ENCODE results near the gene FNDC3B.

The FNDC3B gene

DNA sequence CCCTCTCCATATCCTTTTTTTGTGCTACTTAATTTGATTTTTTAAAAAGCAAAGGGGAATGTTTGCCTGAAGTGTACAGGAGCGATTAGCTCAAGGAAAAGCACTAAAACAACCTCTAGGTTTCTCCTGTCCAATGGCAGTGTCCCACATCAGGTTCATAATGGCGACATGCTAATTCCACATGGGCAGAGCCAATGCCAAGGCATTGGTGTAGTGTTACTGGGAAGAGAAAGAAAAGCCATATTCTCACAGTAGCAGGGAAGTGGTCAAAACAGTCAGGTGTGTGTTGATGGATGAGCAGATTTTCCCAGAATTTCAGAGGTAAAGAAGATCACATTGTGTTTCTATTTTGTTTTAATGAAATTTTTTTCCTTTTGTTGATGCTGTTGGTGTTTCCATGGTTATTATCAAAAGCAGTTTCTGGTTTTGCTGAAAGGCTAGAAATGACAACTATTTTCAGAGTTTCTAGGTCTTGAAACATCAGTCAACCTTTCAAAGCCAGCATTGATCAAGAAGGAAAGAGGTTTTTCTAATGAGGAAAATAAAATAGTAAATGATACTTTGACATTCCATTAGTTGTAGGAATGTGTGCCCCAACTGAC, 65.2 kb downstream of the FNDC3B start:
- TF ChIP-seq POLR2A (IDR thresholded peaks at IDR 0.05; ENCODE audit: low read depth, low read length) = no peak
- FAIRE-seq (peak; percentile 57), DNase-seq (ENCODE audit: insufficient read length, low spot score) (no peak)

DNA sequence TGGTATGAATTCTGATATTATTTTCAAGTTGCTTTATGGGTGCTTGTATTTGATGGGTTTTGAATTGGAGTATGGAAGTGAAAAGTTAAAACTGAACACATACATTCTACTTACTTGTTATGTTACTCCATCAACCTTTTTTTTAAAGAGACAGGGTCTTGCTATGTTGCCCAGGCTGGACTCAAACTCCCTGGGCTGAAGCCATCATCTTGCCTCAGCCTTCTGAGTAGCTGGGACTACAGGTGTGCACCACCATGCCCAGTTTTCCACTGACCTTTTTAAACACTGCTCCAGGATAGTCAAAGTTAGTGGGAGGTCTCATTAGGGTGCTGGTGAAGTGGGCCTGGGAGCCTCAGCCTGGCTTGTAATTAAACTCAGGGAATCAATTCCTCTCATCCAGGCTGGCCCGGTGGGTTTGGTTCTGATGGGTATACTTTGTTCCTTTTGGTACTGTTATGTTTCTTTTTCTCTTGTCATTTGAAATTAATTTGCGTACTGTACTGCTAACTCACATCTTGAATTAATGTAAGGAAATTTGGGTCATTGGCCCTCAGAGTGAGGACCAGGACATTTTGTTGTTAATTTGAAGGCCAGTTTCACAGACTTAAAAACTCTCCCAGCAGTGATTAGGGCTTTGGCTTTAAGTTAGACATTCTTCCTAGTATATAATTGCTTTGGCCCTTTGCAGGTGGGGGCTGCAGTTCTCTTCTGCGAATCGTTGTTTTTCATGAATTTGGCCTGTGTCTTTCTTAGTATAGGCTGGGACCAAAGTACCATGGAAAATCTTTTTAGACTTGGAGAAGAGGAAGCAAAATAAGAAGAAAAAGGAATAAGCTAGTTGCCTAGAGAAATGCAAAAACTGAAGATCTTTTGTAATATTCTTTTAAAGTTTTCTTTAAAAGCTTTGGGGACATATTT, 66.9 kb downstream of the FNDC3B start:
- no peak for FAIRE-seq
- no peak for TF ChIP-seq POLR2A (IDR thresholded peaks at IDR 0.05; ENCODE audit: low read depth, low read length)
- no peak for DNase-seq (ENCODE audit: insufficient read length, low spot score)

- no peak for FAIRE-seq
- TF ChIP-seq POLR2A (IDR thresholded peaks at IDR 0.05; ENCODE audit: low read depth, low read length) = no peak
- no peak for DNase-seq (ENCODE audit: insufficient read length, low spot score)
Observed at GRCh38 chr3:172106989-172107388, 67.6 kb downstream of the FNDC3B start.

GRCh38 chr3:172107403-172107802, 68.0 kb downstream of the FNDC3B start:
- FAIRE-seq (no peak), DNase-seq (ENCODE audit: insufficient read length, low spot score) (no peak)
- no peak for TF ChIP-seq POLR2A (IDR thresholded peaks at IDR 0.05; ENCODE audit: low read depth, low read length)

DNA sequence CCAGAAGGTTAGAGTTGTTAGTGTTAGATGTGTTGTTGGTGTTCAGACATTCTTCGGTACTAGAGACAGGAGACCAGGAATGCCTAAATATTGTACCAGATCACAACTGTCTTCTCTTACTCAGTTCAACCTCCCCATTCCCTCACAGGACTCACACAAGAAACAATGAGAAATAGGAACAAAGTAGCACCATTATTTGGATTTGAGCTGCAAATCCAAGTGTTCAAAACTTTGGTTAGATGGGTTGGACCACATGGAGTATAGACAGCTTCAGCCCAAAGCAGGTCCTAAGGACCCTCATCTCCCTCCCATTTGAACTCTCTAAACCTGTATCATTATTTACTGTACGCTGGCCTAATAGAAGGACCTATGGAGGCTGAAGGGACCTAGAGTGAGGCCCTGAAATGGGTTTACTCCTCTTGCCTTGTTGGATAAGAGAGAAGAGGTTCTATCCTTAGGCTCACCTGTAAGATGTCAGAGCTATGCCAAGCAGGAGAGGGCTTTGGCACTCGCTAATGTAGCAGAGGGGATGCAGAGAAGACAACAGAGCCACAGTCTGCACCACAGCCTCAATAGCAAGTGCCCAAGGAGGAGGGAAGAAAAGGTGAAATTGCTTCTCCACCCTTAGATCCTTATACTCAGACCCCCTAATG, 70.9 kb downstream of the FNDC3B start:
- FAIRE-seq = no peak
- no peak for DNase-seq (ENCODE audit: insufficient read length, low spot score)
- TF ChIP-seq POLR2A (IDR thresholded peaks at IDR 0.05; ENCODE audit: low read depth, low read length) = no peak

DNA sequence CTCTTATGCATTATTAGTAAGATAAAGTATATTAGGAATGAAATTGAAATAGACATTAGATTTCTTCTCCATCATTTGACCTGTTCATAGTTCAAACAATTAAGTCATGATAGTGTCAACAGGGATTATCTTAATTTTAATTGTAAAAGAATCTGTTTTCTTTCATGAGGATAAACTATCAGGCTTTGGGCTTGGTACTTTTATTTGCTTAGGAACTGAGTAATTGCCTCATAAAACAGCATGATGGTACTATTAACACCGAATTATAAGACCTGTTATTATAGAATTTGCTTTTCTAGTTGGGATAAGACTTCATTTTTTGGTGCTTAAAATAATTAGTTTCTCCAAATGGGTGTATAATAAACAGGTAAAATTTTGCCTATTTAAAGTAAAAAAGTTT, 71.8 kb downstream of the FNDC3B start:
- FAIRE-seq (no peak), DNase-seq (ENCODE audit: insufficient read length, low spot score) (no peak)
- TF ChIP-seq POLR2A (IDR thresholded peaks at IDR 0.05; ENCODE audit: low read depth, low read length) = no peak

GRCh38 chr3:172112078-172112733, 72.8 kb downstream of the FNDC3B start:
- TF ChIP-seq POLR2A (IDR thresholded peaks at IDR 0.05; ENCODE audit: low read depth, low read length) = no peak
- FAIRE-seq (no peak), DNase-seq (ENCODE audit: insufficient read length, low spot score) (no peak)

DNA sequence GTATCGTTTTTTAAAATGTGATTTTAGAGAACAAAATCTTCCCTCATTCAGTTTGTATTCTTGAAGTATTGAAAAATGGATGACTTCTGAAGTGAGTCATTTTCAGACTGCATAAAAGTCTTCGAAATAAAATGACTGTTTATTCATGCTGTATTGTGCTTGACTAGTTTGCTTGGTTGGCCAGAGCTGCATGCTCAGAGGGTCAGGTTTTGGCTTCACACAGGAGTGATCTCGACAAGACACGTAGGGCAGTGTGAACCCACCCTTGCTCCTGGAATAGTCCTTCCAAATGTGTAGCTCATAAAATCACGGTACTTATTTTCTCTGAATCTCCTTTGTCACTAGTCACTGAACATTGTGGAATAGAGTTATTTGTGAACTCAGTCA, 73.3 kb downstream of the FNDC3B start:
- TF ChIP-seq POLR2A (IDR thresholded peaks at IDR 0.05; ENCODE audit: low read depth, low read length) = no peak
- DNase-seq (ENCODE audit: insufficient read length, low spot score) (no peak), FAIRE-seq (no peak)

- DNase-seq (ENCODE audit: insufficient read length, low spot score) = no peak
- TF ChIP-seq POLR2A (IDR thresholded peaks at IDR 0.05; ENCODE audit: low read depth, low read length) = no peak
Observed at GRCh38 chr3:172113710-172114109, 74.3 kb downstream of the FNDC3B start.

GRCh38 chr3:172115059-172115458, 75.7 kb downstream of the FNDC3B start:
- FAIRE-seq = no peak
- TF ChIP-seq POLR2A (IDR thresholded peaks at IDR 0.05; ENCODE audit: low read depth, low read length) = no peak
- no peak for DNase-seq (ENCODE audit: insufficient read length, low spot score)

More at GRCh38 chr3:172113710-172114109, 74.3 kb downstream of the FNDC3B start:
- FAIRE-seq = no peak

DNA sequence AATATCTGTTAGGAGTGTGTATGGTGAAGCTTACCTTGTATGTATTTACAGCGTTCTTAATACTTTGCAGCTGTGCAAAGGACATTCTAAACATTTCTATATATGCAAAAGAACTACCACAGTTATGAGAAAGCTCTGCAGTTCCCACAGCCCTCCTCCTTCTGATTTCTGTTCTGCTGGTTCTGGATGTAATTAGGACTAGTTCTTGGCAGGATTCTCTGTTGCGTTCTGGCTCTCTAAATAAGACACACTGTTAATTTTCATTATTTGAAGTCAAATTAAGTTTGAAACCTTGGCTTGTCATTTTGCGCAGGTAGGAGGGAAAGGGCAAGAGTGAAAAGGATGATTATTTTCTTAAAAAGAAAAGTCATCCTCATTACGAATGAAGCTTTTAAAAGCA, 76.4 kb downstream of the FNDC3B start:
- no peak for DNase-seq (ENCODE audit: insufficient read length, low spot score)
- FAIRE-seq = no peak
- TF ChIP-seq POLR2A (IDR thresholded peaks at IDR 0.05; ENCODE audit: low read depth, low read length) = no peak

- FAIRE-seq (peak; percentile 57), DNase-seq (ENCODE audit: insufficient read length, low spot score) (no peak)
- no peak for TF ChIP-seq POLR2A (IDR thresholded peaks at IDR 0.05; ENCODE audit: low read depth, low read length)
Observed at GRCh38 chr3:172118019-172118418, 78.6 kb downstream of the FNDC3B start.

GRCh38 chr3:172119266-172119969, 80.0 kb downstream of the FNDC3B start:
- TF ChIP-seq POLR2A (IDR thresholded peaks at IDR 0.05; ENCODE audit: low read depth, low read length) = no peak
- DNase-seq (ENCODE audit: insufficient read length, low spot score) (no peak), FAIRE-seq (no peak)

Data from H54 (cell line).